HG03025 (cell line): ENCODE measurements around the gene CFAP77.
"Not testable (repeated sequence)": the region's sequence is repeated elsewhere in the genome, so short reads cannot be mapped to it uniquely, and the experiment has no call there.

Source experiments
- ATAC-seq: cut with Tn5 transposase; IDR thresholded peaks from one replicate; pipeline ENCODE4 v1.9.1; 2021; ENCODE audit warnings: mild to moderate bottlenecking, moderate library complexity; ENCODE audit not compliant: unreplicated experiment, low FRiP score

CFAP77 gene

GRCh38 chr9:132543251-132543650 is 133.2 kb downstream of the CFAP77 start:
- no peak for ATAC-seq

- ATAC-seq, result no peak
Measured at GRCh38 chr9:132543960-132544359, 133.9 kb downstream of the CFAP77 start.

- no peak for ATAC-seq
Measured at GRCh38 chr9:132545578-132545977, 135.6 kb downstream of the CFAP77 start.

DNA sequence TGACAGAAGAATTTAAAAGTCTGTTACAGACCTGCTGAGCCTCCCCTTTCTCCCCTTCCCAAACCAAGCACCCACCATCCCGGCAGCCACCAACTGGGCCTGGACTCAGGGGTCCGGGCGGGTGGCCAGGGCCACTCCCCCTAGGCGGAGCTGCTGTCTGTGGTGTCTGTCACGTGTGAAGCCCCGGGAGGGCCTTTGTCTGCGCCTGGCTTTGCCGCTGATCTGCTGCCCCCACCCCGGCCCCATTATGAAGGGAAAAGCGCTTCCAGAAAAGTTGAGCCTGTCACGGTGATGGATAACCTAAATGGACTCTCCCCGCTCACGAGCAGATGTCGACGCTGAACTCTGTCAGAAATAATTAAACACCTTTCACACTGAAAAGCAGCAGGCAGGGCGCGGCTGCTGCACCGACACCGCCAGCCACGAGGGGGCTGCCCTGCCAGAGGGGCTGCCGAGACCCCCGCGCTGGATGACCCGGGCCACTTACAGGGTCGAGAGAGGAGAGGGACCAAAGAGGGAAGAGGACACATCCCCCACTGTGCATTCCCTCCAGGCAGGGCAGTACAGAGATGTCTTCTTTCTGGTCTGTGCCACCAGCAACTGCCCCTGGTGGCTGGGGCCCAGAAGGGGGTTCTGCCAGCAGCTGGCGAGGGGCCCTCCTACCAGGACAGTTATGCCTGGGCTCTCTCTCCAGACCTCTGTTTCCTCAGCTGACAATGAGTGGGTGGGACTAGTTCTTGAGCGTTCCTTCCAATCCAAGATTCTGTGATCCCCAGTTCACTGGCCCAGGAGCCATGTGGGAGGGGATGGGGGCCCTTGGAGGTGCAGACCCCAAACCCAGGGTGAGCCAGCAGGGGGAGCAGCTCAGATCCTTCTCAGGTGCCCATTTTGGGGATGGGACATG is 136.4 kb downstream of the CFAP77 start:
- ATAC-seq, result no peak

DNA sequence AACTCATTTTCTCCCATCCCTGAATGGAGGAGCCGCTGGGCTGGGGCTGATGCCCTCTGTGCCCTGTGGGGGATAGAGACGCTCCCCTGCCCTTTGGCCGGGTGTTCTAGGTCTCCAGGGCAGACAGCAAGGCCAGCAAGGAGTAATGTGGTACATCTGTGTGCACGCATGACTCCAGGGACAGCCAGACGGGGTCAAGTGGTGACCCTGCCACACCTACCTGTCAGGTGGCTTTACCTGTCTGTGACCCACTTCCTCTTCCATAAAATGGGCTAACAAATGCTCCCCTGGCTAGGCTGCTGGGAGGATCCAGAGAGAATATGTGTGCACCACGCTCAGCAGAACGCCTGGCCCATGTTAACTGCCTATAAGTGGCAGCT is 137.0 kb downstream of the CFAP77 start:
- no peak for ATAC-seq

DNA sequence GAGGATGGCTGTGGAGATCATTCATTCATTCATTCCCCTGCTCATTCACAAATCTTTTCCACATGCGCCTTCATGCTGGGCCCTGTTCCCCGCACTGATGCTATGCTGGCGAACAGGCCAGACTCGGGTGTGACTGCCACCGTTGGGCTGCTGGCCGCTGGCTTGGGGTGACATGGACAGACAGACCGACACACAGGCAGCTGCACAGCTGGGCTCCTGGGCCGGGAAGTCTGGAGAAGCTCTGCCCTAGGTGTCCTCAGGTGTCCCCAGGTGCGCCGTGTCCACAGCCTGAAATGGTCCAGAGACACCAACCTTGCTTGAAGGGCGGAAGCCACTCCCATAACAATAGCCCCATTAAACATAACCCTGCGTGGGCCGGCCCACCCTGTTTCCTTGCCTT is 137.4 kb downstream of the CFAP77 start:
- no peak for ATAC-seq

DNA sequence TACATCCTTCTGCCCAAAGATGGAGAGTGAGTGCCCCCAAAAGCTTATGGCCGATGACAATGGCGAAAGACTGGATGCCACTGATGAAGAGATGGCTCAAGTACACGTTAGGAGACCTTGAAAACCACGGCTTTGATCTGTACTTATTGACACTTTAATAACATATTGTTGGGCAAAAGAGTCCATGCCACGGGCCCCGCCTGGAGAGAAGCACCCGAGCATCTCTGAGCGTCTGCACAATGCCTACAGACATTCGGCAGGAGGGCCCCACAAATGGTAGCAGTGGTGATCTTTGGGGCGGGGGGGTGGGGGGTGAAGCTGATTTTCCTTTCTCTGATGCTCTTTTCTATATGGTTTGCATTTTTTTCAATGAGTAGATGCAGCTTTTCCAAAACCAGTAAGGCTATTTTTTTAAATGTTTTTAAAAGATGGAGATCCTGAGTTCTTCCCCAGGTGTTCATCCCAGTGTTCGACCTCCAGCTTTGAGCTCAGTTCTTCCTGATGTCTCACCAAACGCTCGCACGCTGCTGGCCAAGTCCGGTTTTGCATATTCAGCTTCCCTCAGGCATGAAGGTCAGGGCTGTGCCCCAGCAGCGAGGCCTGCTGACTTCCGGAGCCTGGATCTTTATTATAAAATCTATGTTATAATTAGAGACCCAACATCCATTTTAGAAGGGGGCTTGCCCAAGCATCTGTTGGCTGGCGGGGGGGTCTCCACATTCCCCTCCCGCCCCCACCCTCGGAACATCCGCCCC is 138.1 kb downstream of the CFAP77 start:
- ATAC-seq, result no peak

- no peak for ATAC-seq
Measured at GRCh38 chr9:132548751-132549640, 139.0 kb downstream of the CFAP77 start.

- no peak for ATAC-seq
Measured at GRCh38 chr9:132551556-132551955, 141.5 kb downstream of the CFAP77 start.

- ATAC-seq, result no peak
Measured at GRCh38 chr9:132552041-132552440, 142.0 kb downstream of the CFAP77 start.

DNA sequence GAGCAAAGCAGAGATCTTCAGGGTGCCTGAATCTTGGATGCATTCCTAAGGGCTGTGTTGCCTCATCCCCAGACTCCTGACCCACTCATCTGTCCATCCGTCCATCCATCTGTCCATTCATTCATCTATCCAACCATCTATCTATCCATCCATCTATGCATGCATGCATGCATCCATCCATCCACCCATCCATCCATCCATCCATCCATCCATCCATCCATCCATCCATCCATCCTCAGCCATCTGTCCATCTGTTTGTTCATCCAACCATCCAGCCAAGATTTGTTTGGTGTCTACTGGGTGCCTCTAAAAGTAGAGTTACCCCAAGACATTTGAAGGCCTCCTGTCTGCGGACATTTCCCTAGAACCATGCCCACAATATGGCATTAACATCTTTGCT is 144.7 kb downstream of the CFAP77 start:
- ATAC-seq, result no peak

DNA sequence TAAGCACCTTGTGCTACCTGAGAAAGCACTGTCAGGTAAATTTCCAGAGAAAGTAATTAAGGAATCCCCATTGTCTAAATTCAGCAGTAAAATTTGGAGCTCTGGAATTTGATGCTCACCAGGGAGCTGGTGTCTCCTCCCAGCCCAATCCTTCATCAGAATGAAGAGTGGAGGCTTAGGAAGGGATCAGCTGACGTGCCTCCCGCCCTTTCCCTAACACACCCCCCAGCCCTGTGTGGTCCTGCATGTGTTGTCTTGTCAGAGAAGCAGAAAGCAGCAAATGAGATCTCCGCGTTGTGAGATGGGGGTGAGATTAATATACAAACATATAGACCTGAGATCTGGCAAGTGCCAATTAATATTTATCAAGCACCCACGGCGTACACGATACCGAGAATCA is 145.5 kb downstream of the CFAP77 start:
- no peak for ATAC-seq

- ATAC-seq, result no peak
Measured at GRCh38 chr9:132556235-132556634, 146.2 kb downstream of the CFAP77 start.

- ATAC-seq, result no peak
Measured at GRCh38 chr9:132556714-132557113, 146.7 kb downstream of the CFAP77 start.

- ATAC-seq, result no peak
Measured at GRCh38 chr9:132557159-132557558, 147.1 kb downstream of the CFAP77 start.

DNA sequence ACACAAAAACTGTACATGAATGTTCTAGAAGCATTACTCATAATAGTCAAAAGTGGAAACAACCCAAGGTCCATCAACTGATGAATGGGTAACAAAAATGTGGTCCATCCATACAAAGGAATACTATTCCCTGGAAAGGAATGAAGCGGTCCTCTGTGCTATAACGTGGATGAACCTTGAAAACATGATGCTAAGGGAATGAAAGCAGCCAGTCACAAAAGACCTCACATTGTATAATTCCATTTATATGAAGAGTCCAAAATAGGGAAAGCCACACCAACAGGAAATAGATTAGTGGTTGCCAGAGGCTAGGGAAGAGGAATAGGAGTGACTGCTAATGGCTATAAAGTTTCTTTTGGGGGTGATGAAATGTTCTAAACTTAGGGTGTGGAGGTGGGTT is 149.7 kb downstream of the CFAP77 start:
- ATAC-seq, result no peak

DNA sequence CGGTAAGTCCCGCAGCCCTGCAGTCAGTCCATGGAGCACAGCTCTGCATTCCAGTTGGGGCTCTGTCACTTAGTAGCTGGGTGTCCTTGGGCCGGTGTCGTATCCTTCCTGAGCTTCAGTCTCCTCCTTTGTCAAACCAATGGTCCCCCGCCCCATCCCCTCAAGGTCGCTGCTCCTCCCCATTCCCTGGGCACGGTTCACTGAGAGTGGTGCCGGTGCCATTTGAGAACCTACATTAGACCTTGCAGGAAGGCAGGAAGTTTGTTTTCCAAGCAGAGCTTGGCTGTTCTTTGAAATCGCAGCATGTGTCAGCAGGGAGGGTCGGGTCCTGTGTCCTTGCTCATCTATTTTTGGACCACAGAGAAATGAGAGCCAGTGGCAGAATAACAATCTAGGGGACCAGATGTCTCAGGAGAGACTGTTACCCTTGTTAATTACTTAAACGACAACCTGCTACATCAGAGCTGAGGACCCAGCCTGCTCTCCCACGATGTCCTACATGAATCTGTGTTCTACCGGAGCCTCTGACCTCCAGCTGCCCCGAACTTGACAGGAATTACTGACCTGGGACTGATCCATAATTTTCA is 150.7 kb downstream of the CFAP77 start:
- ATAC-seq, result no peak

DNA sequence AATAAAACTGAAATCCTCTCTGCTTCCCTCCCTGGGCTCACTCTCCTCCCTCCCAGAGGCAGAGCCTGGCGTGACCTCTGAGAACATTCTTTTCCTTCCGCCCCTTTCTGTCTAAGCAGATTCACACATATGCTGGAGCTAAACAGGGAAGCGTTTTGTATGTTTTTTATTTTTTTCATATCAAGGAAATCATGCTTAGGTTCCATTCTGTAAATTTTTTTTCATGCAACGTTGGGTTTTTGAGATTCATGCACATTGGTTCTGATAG is 152.2 kb downstream of the CFAP77 start:
- no peak for ATAC-seq

DNA sequence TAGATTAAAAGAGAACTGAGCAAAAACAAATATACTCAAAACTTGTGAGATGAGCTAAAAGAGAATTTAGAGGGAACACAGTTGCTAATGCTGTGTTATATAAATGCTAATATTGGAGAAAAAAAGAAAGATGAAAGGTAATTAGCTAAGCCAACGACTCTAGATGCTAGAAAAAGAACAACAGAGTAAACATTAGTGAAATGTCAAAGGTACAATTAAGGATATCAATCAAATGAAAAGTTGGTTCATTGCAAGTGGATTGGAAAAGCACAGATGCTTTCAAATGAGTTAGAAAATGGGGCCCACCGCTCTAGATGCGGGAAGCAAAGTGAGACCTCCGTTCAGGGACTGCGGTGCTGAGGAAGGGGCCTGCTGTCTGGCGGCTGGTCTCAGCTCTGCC is 154.5 kb downstream of the CFAP77 start:
- no peak for ATAC-seq

GRCh38 chr9:132568787-132569186 is 158.8 kb downstream of the CFAP77 start:
- not testable (repeated sequence) for ATAC-seq
